ENCODE results near the gene KDELR3. TPM values are rescaled to one million over a fixed set of nuclear protein-coding genes. Genes with fewer than 3 reads are reported as not detected.

Gene KDELR3
- polyA plus RNA-seq, 1 donor from 2014 or later, result not detected

GRCh38 chr22:38420734-38421133, 47.2 kb upstream of the KDELR3 start:
- Histone ChIP-seq H3K4me3 (ENCODE audit: low read length) (no peak overlapping the region), H3K9ac (ENCODE audit: low read length) (no peak overlapping the region), H3K9me2 (ENCODE audit: insufficient read depth, low read length) (no peaks in the 10 kb centered on the region), H3K27me3 (ENCODE audit: insufficient read depth, low read depth, low read length) (no peaks in the 10 kb centered on the region), H3F3A (ENCODE audit: insufficient read depth, low read length, poor library complexity, severe bottlenecking) (no peaks in the 10 kb centered on the region), H3K36me3 (ENCODE audit: insufficient read depth, low read length) (no peaks in the 10 kb centered on the region), H3K4me2 (ENCODE audit: low read length) (no peak overlapping the region), H3K27ac (ENCODE audit: low read length) (no peak overlapping the region), H3K9me3 (ENCODE audit: low read length) (no peaks in the 10 kb centered on the region), H2AFZ (ENCODE audit: low read depth, low read length) (no peak overlapping the region), H3K79me2 (replicated peaks; ENCODE audit: insufficient read depth, low read length) (no peaks in the 10 kb centered on the region), H4K20me1 (ENCODE audit: insufficient read depth) (no peaks in the 10 kb centered on the region)
- TF ChIP-seq EP300 (conservative IDR thresholded peaks at IDR 0.05; ENCODE audit: poor library complexity, severe bottlenecking) (no peak), POLR2AphosphoS5 (IDR thresholded peaks at IDR 0.05) (no peak), TAF1 (IDR thresholded peaks at IDR 0.05; ENCODE audit: low read depth) (no peak), SMC3 (conservative IDR thresholded peaks at IDR 0.05; ENCODE audit: poor library complexity) (no peak), CTCF (IDR thresholded peaks at IDR 0.05; ENCODE audit: poor library complexity, severe bottlenecking) (no peak), RAD21 (conservative IDR thresholded peaks at IDR 0.05) (no peak), REST (IDR thresholded peaks at IDR 0.05; ENCODE audit: borderline replicate concordance) (no peak), MXI1 (conservative IDR thresholded peaks at IDR 0.05; ENCODE audit: poor library complexity, severe bottlenecking) (no peak), EZH2 (IDR thresholded peaks at IDR 0.05; ENCODE audit: borderline replicate concordance, insufficient read depth, low read length, poor library complexity, severe bottlenecking) (no peak)

- no peak overlapping the region for H3K4me3 ChIP-seq (ENCODE audit: low read length)
- H3K27me3 ChIP-seq (ENCODE audit: insufficient read depth, low read depth, low read length), result no peaks in the 10 kb centered on the region
- TF ChIP-seq EP300 (conservative IDR thresholded peaks at IDR 0.05; ENCODE audit: poor library complexity, severe bottlenecking) (no peak), TAF1 (IDR thresholded peaks at IDR 0.05; ENCODE audit: low read depth) (no peak), SMC3 (conservative IDR thresholded peaks at IDR 0.05; ENCODE audit: poor library complexity) (no peak), POLR2AphosphoS5 (IDR thresholded peaks at IDR 0.05) (no peak), RAD21 (conservative IDR thresholded peaks at IDR 0.05) (no peak), CTCF (IDR thresholded peaks at IDR 0.05; ENCODE audit: poor library complexity, severe bottlenecking) (no peak), MXI1 (conservative IDR thresholded peaks at IDR 0.05; ENCODE audit: poor library complexity, severe bottlenecking) (no peak), EZH2 (IDR thresholded peaks at IDR 0.05; ENCODE audit: borderline replicate concordance, insufficient read depth, low read length, poor library complexity, severe bottlenecking) (no peak), REST (IDR thresholded peaks at IDR 0.05; ENCODE audit: borderline replicate concordance) (no peak)
- H3K27ac ChIP-seq (ENCODE audit: low read length), result no peak overlapping the region
- no peaks in the 10 kb centered on the region for H3K36me3 ChIP-seq (ENCODE audit: insufficient read depth, low read length)
- H3K79me2 ChIP-seq (replicated peaks; ENCODE audit: insufficient read depth, low read length), result no peaks in the 10 kb centered on the region
- H3K9ac ChIP-seq (ENCODE audit: low read length), result no peak overlapping the region
- no peaks in the 10 kb centered on the region for H3F3A ChIP-seq (ENCODE audit: insufficient read depth, low read length, poor library complexity, severe bottlenecking)
- no peak overlapping the region for H2AFZ ChIP-seq (ENCODE audit: low read depth, low read length)
- H3K9me2 ChIP-seq (ENCODE audit: insufficient read depth, low read length), result no peaks in the 10 kb centered on the region
- no peak overlapping the region for H3K4me2 ChIP-seq (ENCODE audit: low read length)
- H4K20me1 ChIP-seq (ENCODE audit: insufficient read depth), result no peaks in the 10 kb centered on the region
- no peaks in the 10 kb centered on the region for H3K9me3 ChIP-seq (ENCODE audit: low read length)
Observed at GRCh38 chr22:38422611-38423511, 45.0 kb upstream of the KDELR3 start.
